NB4 (cell line): ENCODE measurements around the gene CDH1.

Experiments
- MAX ChIP-seq: IDR thresholded peaks from 2 replicates; pipeline ENCODE4 v1.6.1; 2011; ENCODE audit warnings: low read depth, low read length
- MYC ChIP-seq: IDR thresholded peaks from 2 replicates; pipeline ENCODE4 v1.6.1; 2011; ENCODE audit warnings: low read depth, low read length
- POLR2A ChIP-seq: IDR thresholded peaks from 2 replicates; pipeline ENCODE4 v1.6.1; 2011; ENCODE audit warnings: mild to moderate bottlenecking; ENCODE audit not compliant: insufficient read length; ENCODE audit errors: extremely low read depth
- TF ChIP-seq, protein P1 (sequence below): IDR thresholded peaks from one replicate; pipeline ENCODE4 v1.5.1; 2012; ENCODE audit warnings: low read depth, low read length

- TF ChIP-seq POLR2A: no peak
- TF ChIP-seq MAX: no peak
- TF ChIP-seq, protein P1, sequence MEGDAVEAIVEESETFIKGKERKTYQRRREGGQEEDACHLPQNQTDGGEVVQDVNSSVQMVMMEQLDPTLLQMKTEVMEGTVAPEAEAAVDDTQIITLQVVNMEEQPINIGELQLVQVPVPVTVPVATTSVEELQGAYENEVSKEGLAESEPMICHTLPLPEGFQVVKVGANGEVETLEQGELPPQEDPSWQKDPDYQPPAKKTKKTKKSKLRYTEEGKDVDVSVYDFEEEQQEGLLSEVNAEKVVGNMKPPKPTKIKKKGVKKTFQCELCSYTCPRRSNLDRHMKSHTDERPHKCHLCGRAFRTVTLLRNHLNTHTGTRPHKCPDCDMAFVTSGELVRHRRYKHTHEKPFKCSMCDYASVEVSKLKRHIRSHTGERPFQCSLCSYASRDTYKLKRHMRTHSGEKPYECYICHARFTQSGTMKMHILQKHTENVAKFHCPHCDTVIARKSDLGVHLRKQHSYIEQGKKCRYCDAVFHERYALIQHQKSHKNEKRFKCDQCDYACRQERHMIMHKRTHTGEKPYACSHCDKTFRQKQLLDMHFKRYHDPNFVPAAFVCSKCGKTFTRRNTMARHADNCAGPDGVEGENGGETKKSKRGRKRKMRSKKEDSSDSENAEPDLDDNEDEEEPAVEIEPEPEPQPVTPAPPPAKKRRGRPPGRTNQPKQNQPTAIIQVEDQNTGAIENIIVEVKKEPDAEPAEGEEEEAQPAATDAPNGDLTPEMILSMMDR: no peak
- no peak for TF ChIP-seq MYC
These were observed 26.1 kb downstream of the CDH1 start for GRCh38 chr16:68762996-68763756.
